ENCODE data around the gene ARMH1. TPM values are rescaled to one million over a fixed set of nuclear protein-coding genes. Genes with fewer than 3 reads are reported as not detected.

Gene ARMH1
- total RNA-seq, 4 donors from 2014 or later = 0.40 to 2.5 (median 0.96) TPM; not detected in 1

DNA sequence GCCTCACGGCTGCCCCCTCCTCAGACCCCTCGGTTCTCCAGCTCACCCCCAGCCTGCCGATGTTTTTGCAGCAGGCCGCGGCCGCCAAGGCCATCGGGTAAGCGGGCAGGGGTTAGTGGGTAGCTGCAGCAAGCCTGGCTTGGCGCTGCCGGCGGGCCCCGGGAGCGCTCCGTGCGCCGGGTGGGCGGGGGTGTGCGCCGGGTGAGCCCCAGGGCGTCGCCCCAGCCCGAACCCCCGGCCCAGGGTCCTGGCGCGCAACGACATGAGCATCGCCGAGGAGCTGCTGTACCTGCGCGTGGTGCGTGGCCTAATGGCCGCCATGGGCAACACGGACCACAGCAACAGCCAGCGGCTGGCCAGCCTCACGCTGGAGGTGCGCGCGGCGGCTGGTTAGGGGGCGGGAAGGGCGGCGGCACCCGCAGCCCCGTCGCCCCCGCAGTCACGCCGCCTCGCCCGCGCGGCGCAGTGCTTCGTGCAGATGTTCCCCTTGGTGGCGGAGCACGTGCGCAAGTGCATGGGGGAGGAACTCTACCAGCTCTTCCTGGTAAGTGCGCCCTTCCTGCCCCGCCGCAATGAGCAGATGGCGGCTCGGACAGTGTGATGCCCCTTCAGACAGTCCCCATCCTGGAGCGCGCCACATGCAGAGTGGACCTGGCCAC, 49.9 kb downstream of the ARMH1 start:
- H3K36me3 ChIP-seq = no peaks in the 10 kb centered on the region
- DNase-seq = no peak
- H3K9me3 ChIP-seq = no peaks in the 10 kb centered on the region
- no peak for TF ChIP-seq EP300 (IDR thresholded peaks at IDR 0.05; ENCODE audit: low read depth)
- TF ChIP-seq, protein P1, sequence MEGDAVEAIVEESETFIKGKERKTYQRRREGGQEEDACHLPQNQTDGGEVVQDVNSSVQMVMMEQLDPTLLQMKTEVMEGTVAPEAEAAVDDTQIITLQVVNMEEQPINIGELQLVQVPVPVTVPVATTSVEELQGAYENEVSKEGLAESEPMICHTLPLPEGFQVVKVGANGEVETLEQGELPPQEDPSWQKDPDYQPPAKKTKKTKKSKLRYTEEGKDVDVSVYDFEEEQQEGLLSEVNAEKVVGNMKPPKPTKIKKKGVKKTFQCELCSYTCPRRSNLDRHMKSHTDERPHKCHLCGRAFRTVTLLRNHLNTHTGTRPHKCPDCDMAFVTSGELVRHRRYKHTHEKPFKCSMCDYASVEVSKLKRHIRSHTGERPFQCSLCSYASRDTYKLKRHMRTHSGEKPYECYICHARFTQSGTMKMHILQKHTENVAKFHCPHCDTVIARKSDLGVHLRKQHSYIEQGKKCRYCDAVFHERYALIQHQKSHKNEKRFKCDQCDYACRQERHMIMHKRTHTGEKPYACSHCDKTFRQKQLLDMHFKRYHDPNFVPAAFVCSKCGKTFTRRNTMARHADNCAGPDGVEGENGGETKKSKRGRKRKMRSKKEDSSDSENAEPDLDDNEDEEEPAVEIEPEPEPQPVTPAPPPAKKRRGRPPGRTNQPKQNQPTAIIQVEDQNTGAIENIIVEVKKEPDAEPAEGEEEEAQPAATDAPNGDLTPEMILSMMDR (IDR thresholded peaks at IDR 0.05) = no peak
- no peak for TF ChIP-seq POLR2A (IDR thresholded peaks at IDR 0.05)
- no peak for TF ChIP-seq POLR2AphosphoS5 (IDR thresholded peaks at IDR 0.05)
- H3K27me3 ChIP-seq = no peaks in the 10 kb centered on the region
- 89% methylated on average over 34 of the region's 64 CpGs; no CpG with 5 or more reads in 1 of the 2 donors for WGBS, 2 donors (ENCODE audit: low coverage in 1 of 2)
- no peak overlapping the region for H3K27ac ChIP-seq
- intact Hi-C loops (cut with DNase I; ENCODE audit: low total_unique reads) = no loop called here
- no peak overlapping the region for H3K4me3 ChIP-seq
- in situ Hi-C loops (cut with MboI; ENCODE audit: low pct_ligation_motif_present in 1 of 4, low pct_unique_long_range_greater_than_20kb in 1 of 4, low sequenced_read_pairs in 3 of 4) = no loop called here
- peaks cover 0 to 6% (median 2%) of the 10 kb centered on the region in 4 donors for H3K4me1 ChIP-seq

DNA sequence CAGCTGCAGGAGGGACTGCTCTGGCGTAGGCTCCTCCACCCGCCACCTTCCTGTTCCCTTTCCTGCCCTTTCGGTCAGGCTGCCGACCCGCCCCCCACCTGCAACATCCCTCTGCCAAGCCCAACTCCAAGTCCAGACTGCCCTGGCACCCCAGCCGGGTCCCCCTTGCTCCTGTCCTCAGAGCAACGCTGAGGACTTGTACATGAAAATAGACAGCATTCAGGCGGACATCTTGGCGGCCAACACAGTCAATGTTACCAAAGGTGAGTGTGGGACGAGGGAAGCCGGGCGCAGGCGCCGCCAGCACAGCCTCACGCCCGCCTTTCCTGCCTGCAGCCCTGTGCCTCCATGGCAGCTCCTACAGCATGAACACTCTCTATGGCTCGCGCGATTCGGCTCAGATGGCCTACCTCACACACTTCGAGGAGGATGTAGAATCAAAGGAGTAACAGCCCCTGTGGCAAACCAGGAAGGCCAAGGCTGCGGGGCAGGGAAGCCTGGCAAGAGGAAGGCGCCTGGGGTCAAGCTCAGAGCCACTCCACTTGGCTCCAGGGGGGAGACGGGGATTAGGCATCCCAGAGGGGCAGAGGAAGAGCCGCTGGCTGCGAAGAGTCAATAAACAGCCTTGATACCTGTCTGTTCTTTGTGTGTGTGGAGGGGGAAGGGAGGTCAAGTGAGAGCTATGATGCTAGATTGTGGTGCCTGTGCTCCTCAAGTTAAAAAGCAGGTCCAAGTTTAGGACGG, 50.6 kb downstream of the ARMH1 start:
- intact Hi-C loops (cut with DNase I; ENCODE audit: low total_unique reads) (no loop called here), in situ Hi-C loops (cut with MboI; ENCODE audit: low pct_ligation_motif_present in 1 of 4, low pct_unique_long_range_greater_than_20kb in 1 of 4, low sequenced_read_pairs in 3 of 4) (no loop called here)
- Histone ChIP-seq H3K27ac (no peak overlapping the region), H3K4me3 (no peak overlapping the region), H3K36me3 (no peaks in the 10 kb centered on the region), H3K4me1 (peaks cover 0 to 13% (median 6%) of the 10 kb centered on the region in 4 donors), H3K27me3 (no peaks in the 10 kb centered on the region), H3K9me3 (no peaks in the 10 kb centered on the region)
- WGBS, 2 donors (ENCODE audit: low coverage in 1 of 2) = 88% methylated on average over 27 of the region's 27 CpGs; no CpG with 5 or more reads in 1 of the 2 donors
- no peak for DNase-seq
- TF ChIP-seq, protein P1 (IDR thresholded peaks at IDR 0.05) = no peak
- TF ChIP-seq EP300 (IDR thresholded peaks at IDR 0.05; ENCODE audit: low read depth) (no peak), POLR2AphosphoS5 (IDR thresholded peaks at IDR 0.05) (no peak), POLR2A (IDR thresholded peaks at IDR 0.05) (no peak)

DNA sequence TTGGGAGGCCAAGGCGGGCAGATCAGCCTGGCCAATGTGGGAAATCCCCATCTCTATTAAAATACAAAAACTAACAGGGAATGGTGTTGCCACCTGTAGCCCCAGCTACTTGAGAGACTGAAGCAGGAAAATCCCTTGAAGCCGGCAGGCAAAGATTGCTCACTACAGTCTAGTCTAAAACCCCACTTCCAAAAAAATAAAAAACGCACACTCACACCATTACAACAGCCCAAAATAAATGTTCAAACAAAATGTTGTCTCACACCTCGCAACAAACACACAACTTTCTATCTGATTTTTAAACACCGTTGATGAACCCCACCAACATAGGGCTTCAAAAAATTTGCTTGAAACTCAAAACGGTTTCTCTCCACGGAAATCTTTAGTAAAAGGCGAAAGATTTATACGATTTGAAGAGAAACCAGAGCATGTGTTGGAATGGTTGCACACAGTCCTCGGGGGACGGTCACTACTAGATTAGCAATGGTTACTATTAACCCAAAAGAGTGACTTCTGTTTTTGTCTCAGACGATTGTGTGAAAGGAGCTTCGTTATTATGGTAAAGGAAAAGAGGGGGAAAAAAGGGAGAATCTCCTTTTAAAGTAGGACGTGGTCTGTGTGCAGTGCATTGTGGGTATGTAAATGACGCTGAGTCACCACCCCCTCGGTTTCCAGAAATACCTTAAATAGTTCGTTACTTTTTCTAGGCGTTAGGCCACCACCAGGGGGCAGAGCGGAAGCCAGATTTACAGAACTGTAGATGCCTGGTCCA, 56.4 kb downstream of the ARMH1 start, which contains the start of gene RNU5D-1:
Gene RNU5D-1, minus strand, starts transcription at position 430 of the 772 bp plus-strand sequence.
- peak; percentile 97 for DNase-seq
- Histone ChIP-seq H3K36me3 (no peaks in the 10 kb centered on the region), H3K9me3 (no peaks in the 10 kb centered on the region), H3K27me3 (no peaks in the 10 kb centered on the region), H3K27ac (peak within 1 kb of the TSS; percentile 87 to 95 (median 91)), H3K4me1 (peaks cover 5 to 28% (median 13%) of the 10 kb centered on the region in 4 donors), H3K4me3 (peak within 1 kb of the TSS in 3 of 4 donors; percentile 9 to 38 (median 20))
- WGBS, 2 donors (ENCODE audit: low coverage in 1 of 2) = 2% methylated on average over 9 to 19 of the region's 19 CpGs
- in situ Hi-C loops (cut with MboI; ENCODE audit: low pct_ligation_motif_present in 1 of 4, low pct_unique_long_range_greater_than_20kb in 1 of 4, low sequenced_read_pairs in 3 of 4) = no loop called here
- intact Hi-C loops (cut with DNase I; ENCODE audit: low total_unique reads) = no loop called here
- TF ChIP-seq, protein P1 (IDR thresholded peaks at IDR 0.05) = peak; percentile 84 to 94 (median 87)
- TF ChIP-seq POLR2A (IDR thresholded peaks at IDR 0.05) = peak; percentile 98
- TF ChIP-seq POLR2AphosphoS5 (IDR thresholded peaks at IDR 0.05) = peak; percentile 59 to 99 (median 98)
- TF ChIP-seq EP300 (IDR thresholded peaks at IDR 0.05; ENCODE audit: low read depth) = no peak

DNA sequence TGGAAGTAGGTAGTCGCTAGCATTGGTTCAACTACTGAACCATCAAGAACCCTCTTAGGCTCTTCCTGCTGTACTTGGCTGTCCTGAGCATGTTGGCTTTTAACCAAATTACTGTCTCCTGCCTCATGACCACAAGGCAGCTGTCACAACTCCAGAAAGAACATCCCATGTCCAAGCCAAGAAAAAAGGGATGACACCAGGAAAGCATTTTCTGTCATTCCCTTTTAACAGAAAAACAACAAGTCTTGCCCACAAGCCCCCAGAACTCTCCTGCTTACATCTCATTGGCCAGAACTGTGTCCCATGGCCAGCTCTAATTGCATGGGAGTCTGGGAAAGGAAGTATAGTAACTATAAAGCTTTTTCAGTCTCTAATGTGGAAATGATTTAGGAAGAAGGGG, 58.9 kb downstream of the ARMH1 start:
- no peaks in the 10 kb centered on the region for H3K9me3 ChIP-seq
- peak overlapping the region in 3 of 4 donors; percentile 34 to 42 (median 35) for H3K27ac ChIP-seq
- no peak overlapping the region for H3K4me3 ChIP-seq
- no peaks in the 10 kb centered on the region for H3K36me3 ChIP-seq
- DNase-seq = no peak
- WGBS, 2 donors (ENCODE audit: low coverage in 1 of 2) = 46% methylated on average over 1 of the region's 1 CpG; no CpG with 5 or more reads in 1 of the 2 donors
- H3K27me3 ChIP-seq = no peaks in the 10 kb centered on the region
- H3K4me1 ChIP-seq = peaks cover 5 to 28% (median 13%) of the 10 kb centered on the region in 4 donors
- intact Hi-C loops (cut with DNase I; ENCODE audit: low total_unique reads) (no loop called here), in situ Hi-C loops (cut with MboI; ENCODE audit: low pct_ligation_motif_present in 1 of 4, low pct_unique_long_range_greater_than_20kb in 1 of 4, low sequenced_read_pairs in 3 of 4) (no loop called here)
- no peak for TF ChIP-seq POLR2A (IDR thresholded peaks at IDR 0.05)
- no peak for TF ChIP-seq EP300 (IDR thresholded peaks at IDR 0.05; ENCODE audit: low read depth)
- TF ChIP-seq, protein P1 (IDR thresholded peaks at IDR 0.05) = no peak
- no peak for TF ChIP-seq POLR2AphosphoS5 (IDR thresholded peaks at IDR 0.05)

Data from transverse colon (tissue), 4 donors.